ENCODE measurements around the gene PCED1B. TPM values are rescaled to one million over a fixed set of nuclear protein-coding genes. Genes with fewer than 3 reads are reported as not detected.

PCED1B gene
- total RNA-seq, 6 donors from 2014 or later: 4.6 to 53.4 (median 11.7) TPM

DNA sequence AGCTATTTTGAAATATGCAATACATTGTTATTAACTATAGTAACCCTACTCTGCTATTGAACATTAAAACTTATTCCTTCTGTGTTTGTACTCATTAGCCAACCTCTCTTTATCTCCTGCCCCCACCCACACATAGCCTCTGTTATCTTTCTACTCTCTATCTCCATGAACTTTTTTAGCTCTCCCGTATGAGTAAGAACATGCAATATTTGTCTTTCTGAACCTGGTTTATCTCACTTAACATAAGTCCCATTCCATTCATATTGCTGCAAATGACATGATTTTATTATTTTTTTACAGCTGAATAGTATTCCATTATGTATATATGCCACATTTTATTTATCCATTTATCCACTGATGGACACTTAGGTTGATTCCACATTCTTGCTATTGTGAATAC lies 79.4 kb downstream of the PCED1B start:
- WGBS, 2 donors: 80 to 81% methylated on average over 1 of the region's 1 CpG
- ATAC-seq (ENCODE audit: low FRiP score in 2 of 2): no peak
- TF ChIP-seq POLR2AphosphoS5 (IDR thresholded peaks at IDR 0.05) (no peak), CTCF (IDR thresholded peaks at IDR 0.05) (no peak), EP300 (IDR thresholded peaks at IDR 0.05) (no peak), POLR2A (IDR thresholded peaks at IDR 0.05) (no peak)

GRCh38 chr12:47159348-47159747 lies 79.9 kb downstream of the PCED1B start:
- no peak for TF ChIP-seq EP300 (IDR thresholded peaks at IDR 0.05)
- TF ChIP-seq POLR2AphosphoS5 (IDR thresholded peaks at IDR 0.05): no peak
- TF ChIP-seq CTCF (IDR thresholded peaks at IDR 0.05): no peak
- TF ChIP-seq POLR2A (IDR thresholded peaks at IDR 0.05): no peak
- ATAC-seq (ENCODE audit: low FRiP score in 2 of 2): no peak

More for the DNA sequence above, 79.4 kb downstream of the PCED1B start:
- Histone ChIP-seq H3K4me3 (no peak overlapping the region), H3K4me1 (peaks cover 8 to 15% (median 11%) of the 10 kb centered on the region in 4 donors), H3K36me3 (no peaks in the 10 kb centered on the region), H3K27me3 (no peaks in the 10 kb centered on the region), H3K27ac (no peak overlapping the region), H3K9me3 (no peaks in the 10 kb centered on the region)
- DNase-seq: no peak

DNA sequence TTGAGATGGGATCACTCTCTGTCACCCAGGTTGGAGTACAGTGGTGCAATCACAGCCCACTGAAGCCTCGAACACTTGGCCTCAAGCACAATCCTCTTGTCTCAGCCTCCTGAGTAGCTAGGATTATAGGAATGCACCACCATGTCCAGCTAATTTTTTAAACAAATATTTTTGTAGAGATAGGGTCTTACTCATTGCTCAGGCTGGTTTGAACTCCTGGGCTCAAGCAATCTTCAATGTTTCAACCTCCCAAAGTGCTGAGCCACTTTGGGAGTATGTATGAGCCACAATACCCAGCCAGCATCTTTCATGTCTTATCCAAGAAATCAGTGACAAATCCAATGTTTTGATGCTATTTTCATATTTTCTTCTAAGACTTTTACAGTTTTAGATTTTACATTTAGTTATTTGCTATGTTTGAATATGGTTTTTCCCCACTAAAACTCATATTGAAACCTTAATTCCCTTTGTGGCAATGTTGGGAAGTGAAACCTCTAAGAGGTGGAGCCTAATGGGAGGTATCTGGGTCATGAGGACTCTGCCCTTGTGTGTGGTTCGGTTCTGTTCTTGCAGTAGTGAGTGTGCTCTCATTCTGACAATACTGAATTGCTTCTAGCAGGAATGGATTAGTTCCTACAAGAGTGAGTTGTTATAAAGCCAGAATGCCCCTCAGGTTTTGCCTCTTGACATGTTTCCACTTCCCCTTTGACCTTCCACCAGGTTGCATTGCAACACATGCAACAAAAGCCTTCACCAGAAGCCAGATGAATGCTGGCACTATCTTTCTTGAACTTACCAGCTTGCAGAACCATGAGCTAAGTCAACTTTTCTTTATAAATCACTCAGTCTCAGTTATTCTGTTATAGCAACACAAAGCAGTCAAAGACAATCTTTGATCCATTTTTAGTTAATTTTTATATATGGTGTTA lies 81.2 kb downstream of the PCED1B start:
- H3K27me3 ChIP-seq: no peaks in the 10 kb centered on the region
- H3K27ac ChIP-seq: no peak overlapping the region
- H3K4me3 ChIP-seq: no peak overlapping the region
- peaks cover 7 to 13% (median 11%) of the 10 kb centered on the region in 4 donors for H3K4me1 ChIP-seq
- ATAC-seq (ENCODE audit: low FRiP score in 2 of 2): no peak
- no peaks in the 10 kb centered on the region for H3K9me3 ChIP-seq
- no peaks in the 10 kb centered on the region for H3K36me3 ChIP-seq
- TF ChIP-seq POLR2A (IDR thresholded peaks at IDR 0.05): no peak
- TF ChIP-seq POLR2AphosphoS5 (IDR thresholded peaks at IDR 0.05): no peak
- TF ChIP-seq EP300 (IDR thresholded peaks at IDR 0.05): no peak
- no peak for TF ChIP-seq CTCF (IDR thresholded peaks at IDR 0.05)
- 85 to 90% methylated on average over 2 of the region's 2 CpGs for WGBS, 2 donors
- DNase-seq: no peak

More at GRCh38 chr12:47159348-47159747, 79.9 kb downstream of the PCED1B start:
- Histone ChIP-seq H3K27ac (no peak overlapping the region), H3K4me1 (peaks cover 8 to 15% (median 11%) of the 10 kb centered on the region in 4 donors), H3K36me3 (no peaks in the 10 kb centered on the region), H3K9me3 (no peaks in the 10 kb centered on the region), H3K27me3 (no peaks in the 10 kb centered on the region), H3K4me3 (no peak overlapping the region)
- WGBS, 2 donors: 85 to 97% methylated on average over 1 of the region's 1 CpG
- no peak for DNase-seq

GRCh38 chr12:47164116-47164515 lies 84.7 kb downstream of the PCED1B start:
- no peak overlapping the region for H3K4me3 ChIP-seq
- H3K36me3 ChIP-seq: no peaks in the 10 kb centered on the region
- DNase-seq: no peak
- H3K9me3 ChIP-seq: no peaks in the 10 kb centered on the region
- TF ChIP-seq POLR2A (IDR thresholded peaks at IDR 0.05): no peak
- no peak for TF ChIP-seq EP300 (IDR thresholded peaks at IDR 0.05)
- TF ChIP-seq POLR2AphosphoS5 (IDR thresholded peaks at IDR 0.05): no peak
- no peak for TF ChIP-seq CTCF (IDR thresholded peaks at IDR 0.05)
- H3K4me1 ChIP-seq: peaks cover 0 to 3% (median 0%) of the 10 kb centered on the region in 4 donors
- ATAC-seq (ENCODE audit: low FRiP score in 2 of 2): no peak
- H3K27ac ChIP-seq: no peak overlapping the region
- no peaks in the 10 kb centered on the region for H3K27me3 ChIP-seq

All from upper lobe of left lung (tissue), 6 donors.